DOHH2 (cell line): Measurements from ENCODE around the gene RAB31.

Source experiments
- CTCF ChIP-seq: fragments of 200-600 bp; sonication (generic); IDR thresholded peaks from one replicate; pipeline ENCODE4 v1.5.1; 2014; ENCODE audit warnings: antibody characterized with exemption, mild to moderate bottlenecking, low read depth, low read length; ENCODE audit not compliant: poor library complexity, severe bottlenecking
- EZH2phosphoT487 ChIP-seq: fragments of 200-600 bp; sonication (generic); IDR thresholded peaks from 2 replicates; pipeline ENCODE4 v1.6.1; 2017; ENCODE audit warnings: borderline replicate concordance, mild to moderate bottlenecking, antibody characterized with exemption, low read length, moderate library complexity, mixed read lengths

DNA sequence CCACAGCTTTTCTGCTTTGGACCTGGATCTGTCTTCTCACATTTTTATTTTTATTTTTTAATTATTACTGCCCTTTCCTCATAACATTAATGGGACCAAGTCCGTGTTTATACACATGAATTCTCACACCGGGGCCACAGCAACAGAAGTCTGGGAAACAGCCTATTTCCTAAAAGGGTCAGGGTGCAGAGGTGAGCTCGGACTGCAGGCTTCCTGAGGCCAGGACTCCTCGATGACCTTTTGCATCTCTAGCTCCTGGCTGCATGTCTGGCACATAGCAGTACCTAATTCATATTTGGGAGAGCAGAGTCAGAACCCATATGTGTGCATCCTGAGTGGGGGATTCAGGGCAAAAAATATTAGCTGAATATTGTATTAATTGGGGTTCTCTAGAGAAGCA lies 9.6 kb upstream of the RAB31 start:
- TF ChIP-seq CTCF (no peak), EZH2phosphoT487 (no peak)
